HCT116 (cell line): Measurements from ENCODE around the gene PRKCZ. TPM values are rescaled to one million over a fixed set of nuclear protein-coding genes. Genes with fewer than 3 reads are reported as not detected.

Source experiments
- ATAC-seq: fragments of 200-7000 bp; cut with Tn5 transposase; 2 replicates; pipeline ENCODE4 v1.9.1; 2020; ENCODE audit warnings: mild to moderate bottlenecking, moderate library complexity
- BruUV-seq: library from RNA; stranded (reverse); fragments of 400-500 nt; replicated peaks from 2 replicates; lab custom pipeline; 2021; lab: Mats Ljungman, UMichigan
- CTCF ChIA-PET: fragments of 300-600 bp; sonication (Branson Sonifier 250); formaldehyde crosslinking; loops from one replicate; lab custom pipeline; 2021; ENCODE audit warnings: antibody characterized with exemption; lab: Charles Lee
- POLR2A ChIA-PET: fragments of 300-600, 350-600 bp; sonication (Branson Sonifier 250); formaldehyde crosslinking; loops from one replicate; lab custom pipeline; 2021; ENCODE audit warnings: antibody characterized with exemption; lab: Charles Lee
- RAD21 ChIA-PET, 2 experiments: fragments of 300-600 bp; sonication (Branson Sonifier 250); formaldehyde crosslinking; loops; one replicate each; lab custom pipeline; 2023; ENCODE audit warnings: low total read pairs in 2 of 2; ENCODE audit not compliant: uncharacterized antibody in 2 of 2, unreplicated experiment in 2 of 2, low non-redundant PET in 1 of 2; lab: Charles Lee
- DNase-seq: peaks from one replicate; pipeline ENCODE4 v3.0.0-alpha.2; 2010; ENCODE audit warnings: low read depth, low spot score
- H2AFZ ChIP-seq: fragments of 200-600 bp; shearing (Covaris generic), sonication (generic); 2 replicates; pipeline ENCODE4 v1.6.1; 2017; ENCODE audit warnings: low read depth, mixed run types, mixed read lengths, antibody characterized with exemption, low read length; ENCODE audit not compliant: poor library complexity, severe bottlenecking
- H3K27ac ChIP-seq: 2 replicates; pipeline ENCODE4 v1.5.1; 2012; ENCODE audit warnings: low read depth, low read length
- H3K27me3 ChIP-seq: fragments of 200-600 bp; sonication (generic); 2 replicates; pipeline ENCODE4 v1.6.1; 2016; ENCODE audit warnings: mixed run types, low read length, mixed read lengths; ENCODE audit not compliant: insufficient read depth
- H3K36me3 ChIP-seq, 2 experiments: fragments of 200-500 bp in 1 of 2; fragments of 200-600 bp in 1 of 2; sonication (Bioruptor generic) in 1 of 2; sonication (generic) in 1 of 2; 2 replicates each; pipeline versions ENCODE4 v1.5.1 to v1.6.1; 2014 to 2016; ENCODE audit warnings: low read length in 2 of 2, inconsistent platforms in 1 of 2, mixed read lengths in 1 of 2, mixed run types in 1 of 2; ENCODE audit not compliant: insufficient read depth in 2 of 2, control insufficient read depth in 1 of 2
- H3K4me1 ChIP-seq, 2 experiments: fragments of 200-600 bp in 1 of 2; sonication (generic) in 1 of 2; 2 replicates each; pipeline versions ENCODE4 v1.5.1 to v1.6.1; 2012 to 2017; ENCODE audit warnings: low read length in 2 of 2, inconsistent platforms in 1 of 2, mild to moderate bottlenecking in 1 of 2, mixed read lengths in 1 of 2, mixed run types in 1 of 2, moderate library complexity in 1 of 2; ENCODE audit not compliant: insufficient read depth in 2 of 2, control insufficient read depth in 1 of 2
- H3K4me2 ChIP-seq: fragments of 200-600 bp; sonication (generic); 2 replicates; pipeline ENCODE4 v1.6.1; 2017; ENCODE audit warnings: mixed run types, low read length, mixed read lengths
- H3K4me3 ChIP-seq, 2 experiments: fragments of 200-600 bp in 1 of 2; sonication (generic) in 1 of 2; replicated peaks in 1 of 2; 2 replicates each; pipeline ENCODE4 v1.5.1; 2011 to 2016; ENCODE audit warnings: low read length in 2 of 2, control low read depth in 1 of 2, low read depth in 1 of 2, mild to moderate bottlenecking in 1 of 2, mixed read lengths in 1 of 2, mixed run types in 1 of 2
- H3K79me2 ChIP-seq: fragments of 200-600 bp; sonication (generic); 2 replicates; pipeline ENCODE4 v1.6.1; 2017; ENCODE audit warnings: mild to moderate bottlenecking, mixed run types, low read length, moderate library complexity, mixed read lengths; ENCODE audit not compliant: insufficient read depth
- H3K9ac ChIP-seq: fragments of 200-600 bp; sonication (generic); 2 replicates; pipeline ENCODE4 v1.6.1; 2016; ENCODE audit warnings: low read length, mixed read lengths
- H3K9me2 ChIP-seq: fragments of 200-600 bp; sonication (generic), shearing (Covaris generic); 2 replicates; pipeline ENCODE4 v1.6.1; 2017; ENCODE audit warnings: mixed run types, mild to moderate bottlenecking, moderate library complexity; ENCODE audit not compliant: insufficient read depth
- H3K9me3 ChIP-seq, 2 experiments: fragments of 200-500 bp in 1 of 2; fragments of 200-600 bp in 1 of 2; sonication (Bioruptor generic) in 1 of 2; sonication (generic) in 1 of 2; 2 replicates each; pipeline ENCODE4 v1.6.1; 2014 to 2017; ENCODE audit warnings: low read length in 2 of 2, mixed read lengths in 2 of 2, inconsistent platforms in 1 of 2, low read depth in 1 of 2, mild to moderate bottlenecking in 1 of 2, mixed run types in 1 of 2, moderate library complexity in 1 of 2; ENCODE audit not compliant: control insufficient read depth in 1 of 2, insufficient read depth in 1 of 2
- H4K20me1 ChIP-seq: fragments of 200-600 bp; sonication (generic), shearing (Covaris generic); 2 replicates; pipeline ENCODE4 v1.6.1; 2017; ENCODE audit warnings: mixed run types, mild to moderate bottlenecking, moderate library complexity; ENCODE audit not compliant: insufficient read depth
- CBX3 ChIP-seq: IDR thresholded peaks from 2 replicates; pipeline ENCODE4 v1.6.1; 2012; ENCODE audit warnings: low read depth
- CTCF ChIP-seq, 3 experiments: fragments of 200-600 bp in 1 of 3; sonication (generic) in 1 of 3; IDR thresholded peaks in 2 of 3; conservative IDR thresholded peaks in 1 of 3; 2 replicates each; pipeline ENCODE4 v1.5.1; 2012 to 2017; ENCODE audit warnings: low read depth in 2 of 3, low read length in 2 of 3, antibody characterized with exemption in 1 of 3, borderline replicate concordance in 1 of 3, control low read depth in 1 of 3, mild to moderate bottlenecking in 1 of 3, mixed read lengths in 1 of 3, mixed run types in 1 of 3, moderate library complexity in 1 of 3; ENCODE audit not compliant: insufficient read depth in 1 of 3
- EGR1 ChIP-seq: IDR thresholded peaks from 2 replicates; pipeline ENCODE4 v1.6.1; 2012; ENCODE audit warnings: low read depth
- ELF1 ChIP-seq: IDR thresholded peaks from 2 replicates; pipeline ENCODE4 v1.6.1; 2012; ENCODE audit warnings: low read depth, borderline replicate concordance
- EZH2 ChIP-seq: fragments of 200-600 bp; sonication (generic); IDR thresholded peaks from 2 replicates; pipeline ENCODE4 v1.6.1; 2017; ENCODE audit warnings: antibody characterized with exemption, mixed run types
- EZH2phosphoT487 ChIP-seq: fragments of 200-600 bp; IDR thresholded peaks from 2 replicates; pipeline ENCODE4 v1.6.1; 2018; ENCODE audit warnings: antibody characterized with exemption, borderline replicate concordance
- FOSL1 ChIP-seq: IDR thresholded peaks from 2 replicates; pipeline ENCODE4 v1.6.1; 2012; ENCODE audit warnings: low read depth
- JUND ChIP-seq: IDR thresholded peaks from 2 replicates; pipeline ENCODE4 v1.6.1; 2012
- POLR2A ChIP-seq: IDR thresholded peaks from 2 replicates; pipeline ENCODE4 v1.7.0; 2011; ENCODE audit warnings: borderline replicate concordance; ENCODE audit not compliant: insufficient read depth, insufficient read length; ENCODE audit errors: extremely low read depth
- POLR2AphosphoS5 ChIP-seq: IDR thresholded peaks from 2 replicates; pipeline ENCODE4 v1.6.1; 2011; ENCODE audit warnings: mild to moderate bottlenecking, low read depth, low read length, moderate library complexity
- RAD21 ChIP-seq: IDR thresholded peaks from 2 replicates; pipeline ENCODE4 v1.6.1; 2012; ENCODE audit warnings: low read depth, mild to moderate bottlenecking
- REST ChIP-seq: IDR thresholded peaks from 2 replicates; pipeline ENCODE4 v1.6.1; 2012; ENCODE audit warnings: low read depth
- SIN3A ChIP-seq: IDR thresholded peaks from 2 replicates; pipeline ENCODE4 v1.6.1; 2012; ENCODE audit warnings: low read depth
- SP1 ChIP-seq: IDR thresholded peaks from 2 replicates; pipeline ENCODE4 v1.6.1; 2012; ENCODE audit warnings: low read depth
- SRF ChIP-seq: IDR thresholded peaks from 2 replicates; pipeline ENCODE4 v1.6.1; 2012; ENCODE audit warnings: low read depth
- ZNF274 ChIP-seq: fragments of 200-500 bp; sonication (Bioruptor generic); IDR thresholded peaks from 2 replicates; pipeline ENCODE4 v1.6.1; 2014; ENCODE audit warnings: mild to moderate bottlenecking, low read depth, low read length, inconsistent platforms
- intact Hi-C: fragments of 100-400 bp; cut with micrococcal nuclease; formaldehyde crosslinking; loops from 2 replicates; pipeline ENCODE4 v1.10.0; 2022
- total RNA-seq: library from RNA; stranded (reverse); gene quantifications from one replicate; pipeline ENCODE4 v1.2.1, GENCODE V29; 2021; ENCODE audit not compliant: unreplicated experiment
- TF ChIP-seq, protein P1 (sequence below): IDR thresholded peaks from 2 replicates; pipeline ENCODE4 v1.6.1; 2011; ENCODE audit warnings: mild to moderate bottlenecking, low read length, moderate library complexity; ENCODE audit not compliant: insufficient replicate concordance; ENCODE audit errors: extremely low read depth
- TF ChIP-seq, protein P2 (sequence below): IDR thresholded peaks from 2 replicates; pipeline ENCODE4 v1.6.1; 2012

The PRKCZ gene
- total RNA-seq, 1 experiment from 2014 or later, result 46.8 TPM

GRCh38 chr1:2090216-2090890 lies 40.1 kb downstream of the PRKCZ start:
- POLR2A ChIA-PET, result no interaction called here
- H3K27ac ChIP-seq, result no peak overlapping the region
- H3K4me2 ChIP-seq, result no peak overlapping the region
- CTCF ChIA-PET, result interaction anchor here (1.0 kb wide), 1 partner anchor 44 kb away, joined by 3 read pairs; no protein-coding TSS in a partner anchor
- H3K9ac ChIP-seq, result no peak overlapping the region
- H3K4me1 ChIP-seq, result no peaks in the 10 kb centered on the region
- no peaks in the 10 kb centered on the region for H3K36me3 ChIP-seq
- H2AFZ ChIP-seq, result no peak overlapping the region
- TF ChIP-seq EZH2 (no peak), POLR2A (no peak), EGR1 (no peak), RAD21 (no peak), ZNF274 (no peak), SP1 (no peak), REST (no peak), SIN3A (no peak), JUND (no peak), CTCF (IDR thresholded peaks at IDR 0.05 in 2 of 3, conservative IDR thresholded peaks at IDR 0.05 in 1 of 3; ENCODE audit: borderline replicate concordance in 1 of 3, insufficient read depth in 1 of 3, low read depth in 2 of 3, low read length in 2 of 3) (no peak), CBX3 (no peak), SRF (no peak), EZH2phosphoT487 (no peak), ELF1 (no peak), POLR2AphosphoS5 (no peak), FOSL1 (no peak)
- TF ChIP-seq, protein P1, sequence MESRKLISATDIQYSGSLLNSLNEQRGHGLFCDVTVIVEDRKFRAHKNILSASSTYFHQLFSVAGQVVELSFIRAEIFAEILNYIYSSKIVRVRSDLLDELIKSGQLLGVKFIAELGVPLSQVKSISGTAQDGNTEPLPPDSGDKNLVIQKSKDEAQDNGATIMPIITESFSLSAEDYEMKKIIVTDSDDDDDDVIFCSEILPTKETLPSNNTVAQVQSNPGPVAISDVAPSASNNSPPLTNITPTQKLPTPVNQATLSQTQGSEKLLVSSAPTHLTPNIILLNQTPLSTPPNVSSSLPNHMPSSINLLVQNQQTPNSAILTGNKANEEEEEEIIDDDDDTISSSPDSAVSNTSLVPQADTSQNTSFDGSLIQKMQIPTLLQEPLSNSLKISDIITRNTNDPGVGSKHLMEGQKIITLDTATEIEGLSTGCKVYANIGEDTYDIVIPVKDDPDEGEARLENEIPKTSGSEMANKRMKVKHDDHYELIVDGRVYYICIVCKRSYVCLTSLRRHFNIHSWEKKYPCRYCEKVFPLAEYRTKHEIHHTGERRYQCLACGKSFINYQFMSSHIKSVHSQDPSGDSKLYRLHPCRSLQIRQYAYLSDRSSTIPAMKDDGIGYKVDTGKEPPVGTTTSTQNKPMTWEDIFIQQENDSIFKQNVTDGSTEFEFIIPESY, result no peak
- TF ChIP-seq, protein P2, sequence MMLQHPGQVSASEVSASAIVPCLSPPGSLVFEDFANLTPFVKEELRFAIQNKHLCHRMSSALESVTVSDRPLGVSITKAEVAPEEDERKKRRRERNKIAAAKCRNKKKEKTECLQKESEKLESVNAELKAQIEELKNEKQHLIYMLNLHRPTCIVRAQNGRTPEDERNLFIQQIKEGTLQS, result no peak
- intact Hi-C loops, result no loop called here
- H4K20me1 ChIP-seq, result no peaks in the 10 kb centered on the region
- no peak overlapping the region for H3K4me3 ChIP-seq
- no peak for DNase-seq
- no peaks in the 10 kb centered on the region for H3K79me2 ChIP-seq
- H3K9me3 ChIP-seq, result no peaks in the 10 kb centered on the region
- RAD21 ChIA-PET, result no interaction called here
- no peaks in the 10 kb centered on the region for H3K27me3 ChIP-seq
- ATAC-seq, result no peak; the same call in 1 of the 2 replicates
- BruUV-seq, result no TSS peak
- no peaks in the 10 kb centered on the region for H3K9me2 ChIP-seq
